DMS 273 treated with DMSO at 0.1 percent for 48 hours (cell line): ENCODE data around the gene WFIKKN1.

Source experiments
- DNase-seq: peaks from one replicate; lab custom pipeline; 2025; lab: John Stamatoyannopoulos, UW

Gene WFIKKN1

GRCh38 chr16:630815-631405 lies at the start of gene WFIKKN1:
Gene WFIKKN1, plus strand, starts transcription at chr16:630985. Its CDS starts 269 bp downstream, at chr16:631254.
- DNase-seq, result no peak

- no peak for DNase-seq
Observed at GRCh38 chr16:582218-582613, 48.6 kb upstream of the WFIKKN1 start.

GRCh38 chr16:582614-583331 lies 48.0 kb upstream of the WFIKKN1 start:
- peak; percentile 31 for DNase-seq

- peak; percentile 27 for DNase-seq
Observed at GRCh38 chr16:583470-583814, 47.3 kb upstream of the WFIKKN1 start.

GRCh38 chr16:583815-584591 lies 46.8 kb upstream of the WFIKKN1 start:
- no peak for DNase-seq

- DNase-seq, result no peak
Observed at GRCh38 chr16:585351-585750, 45.4 kb upstream of the WFIKKN1 start.

GRCh38 chr16:586047-586644 lies 44.6 kb upstream of the WFIKKN1 start:
- no peak for DNase-seq

- no peak for DNase-seq
Observed at GRCh38 chr16:586645-587590, 43.9 kb upstream of the WFIKKN1 start.

GRCh38 chr16:588639-588888 lies 42.2 kb upstream of the WFIKKN1 start:
- no peak for DNase-seq

- DNase-seq, result peak; percentile 84
Observed at GRCh38 chr16:588889-589657, 41.7 kb upstream of the WFIKKN1 start.

GRCh38 chr16:589658-590187 lies 41.1 kb upstream of the WFIKKN1 start, which contains the start of gene RAB40C:
Gene RAB40C, plus strand, starts transcription at chr16:590066. Its CDS starts 226 bp downstream, at chr16:590292.
- DNase-seq, result peak; percentile 88

GRCh38 chr16:590188-590814 lies 40.5 kb upstream of the WFIKKN1 start:
- no peak for DNase-seq

- DNase-seq, result no peak
Observed at GRCh38 chr16:590815-591200, 40.0 kb upstream of the WFIKKN1 start.

GRCh38 chr16:591231-591630 lies 39.6 kb upstream of the WFIKKN1 start:
- no peak for DNase-seq

GRCh38 chr16:591892-592517 lies 38.8 kb upstream of the WFIKKN1 start:
- DNase-seq, result no peak

- peak; percentile 27 for DNase-seq
Observed at GRCh38 chr16:592518-593306, 38.1 kb upstream of the WFIKKN1 start.

GRCh38 chr16:593406-593805 lies 37.4 kb upstream of the WFIKKN1 start:
- no peak for DNase-seq

GRCh38 chr16:593807-594206 lies 37.0 kb upstream of the WFIKKN1 start:
- no peak for DNase-seq

GRCh38 chr16:595094-595528 lies 35.7 kb upstream of the WFIKKN1 start:
- no peak for DNase-seq
